HepG2 (cell line): ENCODE data around the gene TEAD3. TPM values are rescaled to one million over a fixed set of nuclear protein-coding genes. Genes with fewer than 3 reads are reported as not detected.

ENCODE experiments used
- ARID2 ChIP-seq: sonication (generic); formaldehyde crosslinking; IDR thresholded peaks from 2 replicates; pipeline ENCODE4 v1.8.1; 2022; ENCODE audit warnings: mild to moderate bottlenecking, missing genetic modification reagents, borderline replicate concordance
- CREB3 ChIP-seq: sonication (generic); formaldehyde crosslinking; IDR thresholded peaks from 2 replicates; pipeline ENCODE4 v1.5.0; 2020; ENCODE audit warnings: missing genetic modification reagents
- DNMT3B ChIP-seq: conservative IDR thresholded peaks from 2 replicates; pipeline ENCODE4 v1.6.1; 2016; ENCODE audit warnings: missing biosample characterization, control low read depth
- GTF2F1 ChIP-seq: fragments of 150-350 bp; IDR thresholded peaks from 2 replicates; pipeline ENCODE4 v1.6.1; 2014; ENCODE audit warnings: low read length
- IKZF1 ChIP-seq: fragments of 450-650 bp; IDR thresholded peaks from 2 replicates; pipeline ENCODE4 v1.7.1; 2016
- MED13 ChIP-seq: sonication (generic); formaldehyde crosslinking; IDR thresholded peaks from 2 replicates; pipeline ENCODE4 v1.5.0; 2020; ENCODE audit warnings: missing genetic modification reagents
- NCOA2 ChIP-seq: sonication (generic); formaldehyde crosslinking; IDR thresholded peaks from 2 replicates; pipeline ENCODE4 v1.8.0; 2022; ENCODE audit warnings: inconsistent platforms
- PATZ1 ChIP-seq: sonication (generic); formaldehyde crosslinking; IDR thresholded peaks from 2 replicates; pipeline ENCODE4 v1.4.0; 2020; ENCODE audit warnings: missing genetic modification reagents
- PCBP2 ChIP-seq: fragments of 200-400 bp; formaldehyde crosslinking; optimal IDR thresholded peaks from 2 replicates; pipeline ENCODE3; 2018; ENCODE audit warnings: low read length, low read depth; ENCODE audit not compliant: poor library complexity, severe bottlenecking
- SIN3B ChIP-seq: fragments of 150-350 bp; IDR thresholded peaks from 2 replicates; pipeline ENCODE4 v1.6.1; 2014; ENCODE audit warnings: low read length
- TP53 ChIP-seq: sonication (generic); formaldehyde crosslinking; conservative IDR thresholded peaks from 2 replicates; pipeline ENCODE4 v1.4.0; 2020; ENCODE audit warnings: missing genetic modification reagents
- TRIM22 ChIP-seq: fragments of 450-650 bp; IDR thresholded peaks from 2 replicates; pipeline ENCODE4 v1.6.1; 2017
- ZBTB4 ChIP-seq: sonication (generic); formaldehyde crosslinking; IDR thresholded peaks from 2 replicates; pipeline ENCODE4 v1.4.0; 2020; ENCODE audit warnings: missing genetic modification reagents, mild to moderate bottlenecking, borderline replicate concordance
- ZC3H4 ChIP-seq: sonication (generic); formaldehyde crosslinking; IDR thresholded peaks from 2 replicates; pipeline ENCODE4 v1.4.0; 2020; ENCODE audit warnings: missing genetic modification reagents, borderline replicate concordance
- ZKSCAN8 ChIP-seq: IDR thresholded peaks from 2 replicates; pipeline ENCODE4 v1.6.1; 2016; ENCODE audit warnings: borderline replicate concordance, missing genetic modification reagents, missing compliant biosample characterization
- ZNF251 ChIP-seq: sonication (generic); formaldehyde crosslinking; IDR thresholded peaks from 2 replicates; pipeline ENCODE4 v1.9.0; 2021; ENCODE audit warnings: mild to moderate bottlenecking, missing genetic modification reagents
- ZNF567 ChIP-seq: sonication (generic); formaldehyde crosslinking; IDR thresholded peaks from 2 replicates; pipeline ENCODE4 v1.8.1; 2023; ENCODE audit warnings: mild to moderate bottlenecking, missing genetic modification reagents, borderline replicate concordance
- ZNF691 ChIP-seq: sonication (generic); formaldehyde crosslinking; IDR thresholded peaks from 2 replicates; pipeline ENCODE4 v1.4.0; 2020; ENCODE audit warnings: missing genetic modification reagents, low read depth, mild to moderate bottlenecking, borderline replicate concordance
- ZNF709 ChIP-seq: sonication (generic); formaldehyde crosslinking; IDR thresholded peaks from 2 replicates; pipeline ENCODE4 v1.5.0; 2020; ENCODE audit warnings: mild to moderate bottlenecking, missing genetic modification reagents
- ZSCAN21 ChIP-seq: sonication (generic); formaldehyde crosslinking; IDR thresholded peaks from 2 replicates; pipeline ENCODE4 v1.8.0; 2022; ENCODE audit warnings: mild to moderate bottlenecking, missing genetic modification reagents, moderate library complexity, borderline replicate concordance
- polyA plus RNA-seq, 8 experiments: library from polyadenylated mRNA; depleted of rRNA in 3 of 8; stranded (reverse) in 7 of 8; unstranded in 1 of 8; fragments of >200 nt; fragmentation: Illumina TruSeq in 4 of 8; extraction: Trizol in 4 of 8; gene quantifications; 2 replicates each; pipeline versions ENCODE4 v1.2.1 to v1.2.3, GENCODE V29; 2011 to 2016; ENCODE audit warnings: low read depth in 4 of 8, missing spikeins in 1 of 8, mixed read lengths in 1 of 8; ENCODE audit not compliant: insufficient read depth in 1 of 8
- total RNA-seq, 5 experiments: library from RNA; depleted of rRNA; stranded (reverse); fragments of >200 nt; fragmentation: Illumina TruSeq; extraction: Trizol; gene quantifications; 2 replicates each; pipeline ENCODE4 v1.2.3, GENCODE V29; 2016; ENCODE audit warnings: low read depth in 1 of 5

The TEAD3 gene
- total and polyA plus RNA-seq, 2 of the 13 experiments (the other 11 are each of a cell fraction or from before 2014, with no cell fraction given): 15.1 to 16.5 TPM

GRCh38 chr6:35469751-35470662 lies 26.9 kb downstream of the TEAD3 start (continued):
- TF ChIP-seq PATZ1 (CRISPR knock-in tag) (no peak), CREB3 (CRISPR knock-in tag) (0 out of 2 replicates have a peak, but pooled peaks have one; percentile 25), TRIM22 (no peak), MED13 (CRISPR knock-in tag) (no peak), IKZF1 (no peak), ZKSCAN8 (CRISPR knock-in tag) (no peak), ZC3H4 (CRISPR knock-in tag) (peak; percentile 24; the same call in 1 of the 2 replicates), ARID2 (peak; percentile 65; the same call in 1 of the 2 replicates), ZNF709 (CRISPR knock-in tag) (0 out of 2 replicates have a peak, but pooled peaks have one; percentile 31), NCOA2 (CRISPR knock-in tag) (0 out of 2 replicates have a peak, but pooled peaks have one; percentile 15), DNMT3B (no peak), ZNF567 (CRISPR knock-in tag) (no peak), PCBP2 (no peak), ZNF251 (CRISPR knock-in tag) (no peak), GTF2F1 (no peak), ZNF691 (CRISPR knock-in tag) (no peak), SIN3B (no peak), TP53 (CRISPR knock-in tag) (peak; percentile 67; the same call in 1 of the 2 replicates), ZSCAN21 (no peak), ZBTB4 (CRISPR knock-in tag) (no peak)
